ENCODE measurements around the gene PXK.

- TF ChIP-seq CTCF (conservative IDR thresholded peaks at IDR 0.05) (no peak), EZH2 (IDR thresholded peaks at IDR 0.05; ENCODE audit: low read depth) (no peak)
Measured at GRCh38 chr3:58298190-58298589, 34.5 kb upstream of the PXK start.
